T-helper 2 cell treated with Interferon-gamma antibody and Interleukin-4, amounts not matched to agents 5 μg/mL and 100 μg/mL, for 36 hours (primary cell): Measurements from ENCODE around the gene IL25.
A peak's percentile ranks its signal among the peaks of the same experiment; 100 is the strongest.
"Not testable (repeated sequence)": the region's sequence is repeated elsewhere in the genome, so short reads cannot be mapped to it uniquely, and the experiment has no call there.

ENCODE experiments used
- DNase-seq: peaks from one replicate; pipeline ENCODE4 v3.0.0; 2021; ENCODE audit warnings: low spot score
- H3K27ac Mint-ChIP-seq: one replicate; pipeline ENCODE4 v1.8.0; 2021; ENCODE audit warnings: mild to moderate bottlenecking, mixed read lengths
- H3K27me3 Mint-ChIP-seq: one replicate; pipeline ENCODE4 v1.8.0; 2021; ENCODE audit warnings: low read depth, mixed read lengths
- H3K36me3 Mint-ChIP-seq: one replicate; pipeline ENCODE4 v1.8.0; 2021; ENCODE audit warnings: low read depth, mixed read lengths
- H3K4me1 Mint-ChIP-seq: one replicate; pipeline ENCODE4 v1.8.0; 2021; ENCODE audit warnings: low read depth, mixed read lengths
- H3K4me3 Mint-ChIP-seq: one replicate; pipeline ENCODE4 v1.8.0; 2022; ENCODE audit warnings: mild to moderate bottlenecking, moderate library complexity, mixed read lengths
- H3K9me3 Mint-ChIP-seq: one replicate; pipeline ENCODE4 v1.8.0; 2021; ENCODE audit warnings: mixed read lengths

Gene IL25

DNA sequence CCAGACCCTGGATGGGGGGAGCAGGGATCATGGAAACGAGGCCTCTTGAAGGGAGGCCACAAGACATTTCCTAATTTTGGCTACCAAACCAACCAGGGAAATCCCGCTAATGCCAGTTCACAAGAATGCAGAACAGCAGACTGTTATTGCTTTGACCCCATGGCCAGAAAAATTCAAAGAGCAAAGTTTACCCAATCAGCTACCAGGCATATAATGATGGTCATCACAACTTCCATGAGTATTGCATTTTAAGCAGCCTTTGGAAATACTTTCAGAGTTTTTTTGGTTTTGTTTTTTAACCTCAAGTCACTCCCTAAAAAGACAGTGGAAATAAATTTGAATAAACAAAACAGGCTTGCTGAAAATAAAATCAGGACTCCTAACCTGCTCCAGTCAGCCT lies at the start of gene IL25:
TSS of gene IL25 (plus strand) at position 301 of the 400 bp plus-strand sequence.
- Mint-ChIP-seq H3K27me3 (peaks cover 22% of the 10 kb centered on the region), H3K4me1 (no peaks in the 10 kb centered on the region), H3K9me3 (no peaks in the 10 kb centered on the region), H3K36me3 (no peaks in the 10 kb centered on the region), H3K27ac (no peak within 1 kb of the TSS), H3K4me3 (no peak within 1 kb of the TSS)
- no peak for DNase-seq

DNA sequence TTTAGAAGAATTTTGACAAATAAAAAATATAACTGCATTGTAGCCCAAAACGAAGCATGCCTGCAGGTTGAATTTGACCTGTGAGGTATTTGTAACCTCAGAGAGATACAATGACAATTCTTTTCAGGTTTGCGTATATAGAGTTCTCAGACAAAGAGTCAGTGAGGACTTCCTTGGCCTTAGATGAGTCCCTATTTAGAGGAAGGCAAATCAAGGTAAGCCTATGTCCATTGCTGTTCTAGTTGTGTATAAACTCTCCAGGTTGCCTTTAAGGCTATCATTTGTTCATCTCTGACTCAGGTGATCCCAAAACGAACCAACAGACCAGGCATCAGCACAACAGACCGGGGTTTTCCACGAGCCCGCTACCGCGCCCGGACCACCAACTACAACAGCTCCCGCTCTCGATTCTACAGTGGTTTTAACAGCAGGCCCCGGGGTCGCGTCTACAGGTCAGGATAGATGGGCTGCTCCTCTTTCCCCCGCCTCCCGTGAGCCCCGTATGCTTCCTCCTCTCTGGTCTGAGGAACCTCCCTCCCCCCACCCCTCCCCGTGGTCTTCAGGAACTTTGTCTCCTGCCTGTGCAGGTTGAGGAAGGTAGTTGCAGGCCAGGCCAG lies 48.7 kb upstream of the IL25 start:
- Mint-ChIP-seq H3K4me1 (peaks cover 25% of the 10 kb centered on the region), H3K27me3 (no peaks in the 10 kb centered on the region), H3K4me3 (no peak overlapping the region), H3K36me3 (peaks cover 44% of the 10 kb centered on the region), H3K27ac (no peak overlapping the region), H3K9me3 (peaks cover 11% of the 10 kb centered on the region)
- DNase-seq, result no peak

DNA sequence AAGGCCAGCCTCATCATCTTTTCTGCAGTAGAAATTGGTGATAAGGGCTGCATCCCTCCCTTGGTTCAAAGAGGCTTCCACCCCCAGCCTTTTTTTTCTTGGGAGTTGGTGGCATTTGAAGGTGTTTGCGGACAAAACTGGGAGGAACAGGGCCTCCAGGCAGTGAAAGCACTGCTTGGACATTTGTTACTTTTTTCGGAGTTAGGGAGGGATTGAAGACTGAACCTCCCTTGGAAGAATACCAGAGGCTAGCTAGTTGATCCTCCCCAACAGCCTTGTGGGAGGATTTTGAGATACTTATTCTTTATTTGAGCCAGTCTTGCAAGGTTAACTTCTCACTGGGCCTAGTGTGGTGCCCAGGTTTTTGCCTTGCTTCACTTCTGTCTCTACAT lies 48.2 kb upstream of the IL25 start:
- no peak for DNase-seq
- H3K36me3 Mint-ChIP-seq, result peaks cover 43% of the 10 kb centered on the region
- H3K27ac Mint-ChIP-seq, result no peak overlapping the region
- peaks cover 25% of the 10 kb centered on the region for H3K4me1 Mint-ChIP-seq
- H3K4me3 Mint-ChIP-seq, result no peak overlapping the region
- H3K27me3 Mint-ChIP-seq, result no peaks in the 10 kb centered on the region
- H3K9me3 Mint-ChIP-seq, result peaks cover 10% of the 10 kb centered on the region

DNA sequence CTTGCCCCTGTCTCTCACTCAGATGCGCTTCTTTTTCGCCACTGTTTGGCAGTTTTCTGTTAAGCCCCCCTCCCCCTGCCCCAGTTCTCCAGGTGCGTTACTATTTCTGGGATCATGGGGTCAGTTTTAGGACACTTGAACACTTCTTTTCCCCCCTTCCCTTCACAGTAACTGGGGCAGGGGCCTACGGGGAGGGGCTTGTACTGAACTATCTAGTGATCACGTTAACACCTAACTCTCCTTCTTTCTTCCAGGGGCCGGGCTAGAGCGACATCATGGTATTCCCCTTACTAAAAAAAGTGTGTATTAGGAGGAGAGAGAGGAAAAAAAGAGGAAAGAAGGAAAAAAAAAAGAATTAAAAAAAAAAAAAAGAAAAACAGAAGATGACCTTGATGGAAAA lies 47.6 kb upstream of the IL25 start:
- peaks cover 38% of the 10 kb centered on the region for H3K36me3 Mint-ChIP-seq
- H3K4me3 Mint-ChIP-seq, result no peak overlapping the region
- H3K4me1 Mint-ChIP-seq, result peaks cover 21% of the 10 kb centered on the region
- DNase-seq, result no peak
- no peaks in the 10 kb centered on the region for H3K27me3 Mint-ChIP-seq
- H3K27ac Mint-ChIP-seq, result no peak overlapping the region
- H3K9me3 Mint-ChIP-seq, result peaks cover 5% of the 10 kb centered on the region

DNA sequence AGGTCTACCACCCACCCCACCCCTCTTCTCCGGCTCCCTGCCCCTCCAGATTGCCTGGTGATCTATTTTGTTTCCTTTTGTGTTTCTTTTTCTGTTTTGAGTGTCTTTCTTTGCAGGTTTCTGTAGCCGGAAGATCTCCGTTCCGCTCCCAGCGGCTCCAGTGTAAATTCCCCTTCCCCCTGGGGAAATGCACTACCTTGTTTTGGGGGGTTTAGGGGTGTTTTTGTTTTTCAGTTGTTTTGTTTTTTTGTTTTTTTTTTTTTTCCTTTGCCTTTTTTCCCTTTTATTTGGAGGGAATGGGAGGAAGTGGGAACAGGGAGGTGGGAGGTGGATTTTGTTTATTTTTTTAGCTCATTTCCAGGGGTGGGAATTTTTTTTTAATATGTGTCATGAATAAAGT lies 46.9 kb upstream of the IL25 start:
- Mint-ChIP-seq H3K36me3 (peaks cover 37% of the 10 kb centered on the region), H3K4me1 (peaks cover 17% of the 10 kb centered on the region)
- not testable (repeated sequence) for H3K4me3 Mint-ChIP-seq, H3K27ac Mint-ChIP-seq, H3K9me3 Mint-ChIP-seq, DNase-seq, H3K27me3 Mint-ChIP-seq

DNA sequence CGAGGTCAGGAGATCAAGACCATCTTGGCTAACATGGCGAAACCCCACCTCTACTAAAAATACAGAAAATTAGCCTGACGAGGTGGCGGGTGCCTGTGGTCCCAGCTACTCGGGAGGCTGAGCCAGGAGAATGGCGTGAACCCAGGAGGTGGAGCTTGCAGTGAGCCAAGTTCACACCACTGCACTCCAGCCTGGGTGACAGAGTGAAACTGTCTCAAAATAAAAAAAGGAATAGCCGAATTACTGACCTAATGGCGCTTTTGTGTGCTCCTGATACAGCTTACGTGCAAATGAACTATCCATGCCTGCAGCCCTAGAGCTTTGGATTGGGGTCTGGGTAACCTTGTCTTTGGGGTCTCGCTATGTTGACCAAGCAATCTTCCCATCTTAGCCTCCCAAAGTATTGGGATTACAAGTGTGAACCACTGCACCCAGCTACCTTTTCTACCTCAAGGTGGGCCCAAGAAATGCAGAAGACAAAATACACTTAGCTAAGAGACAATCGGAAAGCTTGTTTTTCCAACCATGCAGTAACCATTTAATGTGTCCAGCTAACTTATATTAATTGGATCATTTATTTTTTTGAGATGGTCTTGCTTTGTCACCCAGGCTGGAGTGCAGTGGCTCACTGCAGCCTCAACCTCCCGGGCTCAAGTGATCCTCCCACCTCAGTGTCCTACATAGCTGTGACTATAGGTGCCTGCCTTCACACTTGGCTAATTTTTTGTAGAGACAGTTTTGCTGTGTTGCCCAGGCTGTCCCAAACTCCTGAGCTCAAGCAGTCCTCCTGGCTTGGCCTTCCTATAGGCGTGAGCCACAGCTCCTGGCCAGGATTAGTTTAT lies 45.9 kb upstream of the IL25 start:
- Mint-ChIP-seq H3K4me1 (peaks cover 17% of the 10 kb centered on the region), H3K9me3 (no peaks in the 10 kb centered on the region), H3K36me3 (peaks cover 37% of the 10 kb centered on the region), H3K27ac (no peak overlapping the region), H3K27me3 (no peaks in the 10 kb centered on the region), H3K4me3 (no peak overlapping the region)
- DNase-seq, result no peak

DNA sequence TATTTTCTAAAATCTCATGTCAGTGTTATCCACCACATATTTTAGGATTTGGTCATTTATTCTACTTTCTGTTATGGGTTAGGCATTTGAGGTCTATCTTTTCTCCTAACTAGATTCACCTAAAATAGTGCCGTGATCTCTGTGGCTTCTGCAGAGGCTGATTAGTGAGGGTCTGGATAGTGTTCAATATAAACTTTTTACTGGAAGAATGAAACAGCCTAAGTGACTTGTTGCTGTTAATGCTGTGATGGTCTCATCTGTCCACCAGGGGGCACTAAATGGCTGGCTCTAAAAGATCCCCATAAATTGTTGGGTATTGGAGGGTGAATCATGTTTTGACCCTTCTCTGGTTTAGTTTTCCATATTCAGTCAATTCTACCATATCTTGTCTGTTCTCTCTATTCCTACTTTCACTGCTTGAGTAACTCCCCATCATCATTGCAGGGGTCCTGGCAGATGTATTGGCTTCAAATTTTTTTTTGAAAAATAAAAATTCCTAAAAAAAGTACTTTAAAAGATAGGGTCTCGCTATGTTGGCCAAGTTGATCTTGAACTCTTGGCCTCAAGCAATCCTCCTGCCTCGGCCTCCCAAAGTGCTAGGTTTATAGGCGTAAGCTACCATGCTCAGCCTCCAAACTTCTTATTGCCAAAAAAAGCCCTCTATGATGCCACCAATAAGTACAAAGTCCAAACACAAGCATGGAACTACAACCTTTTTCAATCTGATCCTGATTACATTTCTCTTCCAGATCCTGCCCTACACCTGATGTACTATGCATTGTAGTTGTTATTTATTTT lies 44.5 kb upstream of the IL25 start:
- Mint-ChIP-seq H3K9me3 (no peaks in the 10 kb centered on the region), H3K4me1 (peaks cover 7% of the 10 kb centered on the region), H3K36me3 (peaks cover 24% of the 10 kb centered on the region), H3K4me3 (no peak overlapping the region), H3K27me3 (no peaks in the 10 kb centered on the region), H3K27ac (no peak overlapping the region)
- peak; percentile 59 for DNase-seq

DNA sequence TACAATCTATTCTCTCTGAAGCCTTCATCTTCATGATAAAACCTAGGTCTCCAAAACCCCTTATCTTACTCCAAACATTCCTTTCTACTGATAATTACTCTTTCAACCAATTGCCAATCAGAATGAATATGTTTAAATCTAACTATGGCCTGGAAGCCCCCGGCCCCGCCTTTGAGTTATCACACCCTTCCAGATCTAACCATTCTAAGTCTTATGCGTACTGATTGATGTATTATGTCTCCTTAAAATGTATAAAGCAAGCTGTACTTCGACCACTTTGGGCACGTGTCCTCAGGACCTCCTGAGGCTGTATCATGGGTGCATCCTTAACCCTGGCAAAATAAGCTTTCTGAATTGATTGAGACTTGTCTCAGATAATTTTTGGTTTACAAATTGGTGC lies 37.0 kb upstream of the IL25 start:
- no peak for DNase-seq
- no peaks in the 10 kb centered on the region for H3K4me1 Mint-ChIP-seq
- no peaks in the 10 kb centered on the region for H3K36me3 Mint-ChIP-seq
- peaks cover 10% of the 10 kb centered on the region for H3K9me3 Mint-ChIP-seq
- H3K27ac Mint-ChIP-seq, result no peak overlapping the region
- peaks cover 26% of the 10 kb centered on the region for H3K27me3 Mint-ChIP-seq
- no peak overlapping the region for H3K4me3 Mint-ChIP-seq

DNA sequence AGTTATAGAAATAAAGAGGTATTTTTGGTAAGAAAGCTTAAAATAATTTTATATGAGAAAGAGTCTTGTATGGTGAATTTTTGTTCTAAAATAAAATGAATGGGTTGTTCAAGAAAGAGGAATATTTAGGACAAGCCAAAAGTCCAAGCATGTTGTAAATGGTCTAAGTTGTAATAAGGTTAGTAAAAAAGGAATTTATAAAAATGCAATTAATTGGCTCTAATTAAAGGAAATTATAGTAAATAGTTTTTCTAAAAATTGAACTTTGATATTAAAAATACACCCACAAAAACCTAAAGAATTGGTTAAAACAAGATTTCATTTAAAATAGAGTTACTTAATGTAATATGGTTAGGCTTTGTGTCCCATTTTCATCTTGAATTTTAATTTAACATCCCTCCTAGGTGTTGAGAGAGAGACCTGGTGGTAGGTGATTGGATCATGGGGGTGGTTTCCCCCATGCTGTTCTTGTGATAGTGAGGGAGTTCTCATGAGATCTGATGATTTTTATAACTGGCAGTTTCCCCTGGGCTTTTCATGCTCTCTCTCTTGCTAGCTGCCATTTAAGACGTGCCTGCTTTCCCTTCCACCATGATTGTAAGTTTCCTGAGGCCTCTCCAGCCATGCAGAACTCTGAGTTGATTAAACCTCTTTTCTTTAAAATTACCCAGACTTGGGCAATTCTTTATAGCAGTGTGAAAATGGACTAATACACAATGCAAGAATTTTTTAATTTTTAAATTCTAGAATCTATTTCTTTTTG lies 32.9 kb upstream of the IL25 start:
- Mint-ChIP-seq H3K9me3 (peaks cover 11% of the 10 kb centered on the region), H3K4me1 (no peaks in the 10 kb centered on the region), H3K36me3 (no peaks in the 10 kb centered on the region), H3K27ac (no peak overlapping the region), H3K4me3 (no peak overlapping the region), H3K27me3 (peaks cover 39% of the 10 kb centered on the region)
- DNase-seq, result no peak

DNA sequence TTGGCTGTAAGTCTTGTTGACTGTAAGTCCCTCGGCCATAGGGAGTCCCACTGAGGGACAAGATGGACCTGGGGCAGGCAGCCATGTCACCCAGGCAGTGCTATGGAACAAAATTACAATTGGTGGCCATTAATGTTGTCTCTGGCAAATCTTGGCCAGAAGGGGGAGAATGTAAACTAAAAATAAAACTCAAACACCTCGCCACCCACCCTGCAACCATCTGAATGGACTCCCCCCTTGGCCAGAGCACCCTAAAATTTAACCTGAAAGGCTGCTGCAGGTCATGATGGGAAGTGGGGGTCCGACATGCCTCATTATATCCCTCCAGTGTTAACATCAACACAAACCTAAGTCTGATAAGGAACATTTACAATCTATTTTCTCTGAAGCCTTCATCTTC lies 28.1 kb upstream of the IL25 start:
- no peak for DNase-seq
- Mint-ChIP-seq H3K4me1 (no peaks in the 10 kb centered on the region), H3K4me3 (no peak overlapping the region), H3K27me3 (peaks cover 19% of the 10 kb centered on the region), H3K36me3 (no peaks in the 10 kb centered on the region), H3K9me3 (peaks cover 11% of the 10 kb centered on the region), H3K27ac (no peak overlapping the region)

DNA sequence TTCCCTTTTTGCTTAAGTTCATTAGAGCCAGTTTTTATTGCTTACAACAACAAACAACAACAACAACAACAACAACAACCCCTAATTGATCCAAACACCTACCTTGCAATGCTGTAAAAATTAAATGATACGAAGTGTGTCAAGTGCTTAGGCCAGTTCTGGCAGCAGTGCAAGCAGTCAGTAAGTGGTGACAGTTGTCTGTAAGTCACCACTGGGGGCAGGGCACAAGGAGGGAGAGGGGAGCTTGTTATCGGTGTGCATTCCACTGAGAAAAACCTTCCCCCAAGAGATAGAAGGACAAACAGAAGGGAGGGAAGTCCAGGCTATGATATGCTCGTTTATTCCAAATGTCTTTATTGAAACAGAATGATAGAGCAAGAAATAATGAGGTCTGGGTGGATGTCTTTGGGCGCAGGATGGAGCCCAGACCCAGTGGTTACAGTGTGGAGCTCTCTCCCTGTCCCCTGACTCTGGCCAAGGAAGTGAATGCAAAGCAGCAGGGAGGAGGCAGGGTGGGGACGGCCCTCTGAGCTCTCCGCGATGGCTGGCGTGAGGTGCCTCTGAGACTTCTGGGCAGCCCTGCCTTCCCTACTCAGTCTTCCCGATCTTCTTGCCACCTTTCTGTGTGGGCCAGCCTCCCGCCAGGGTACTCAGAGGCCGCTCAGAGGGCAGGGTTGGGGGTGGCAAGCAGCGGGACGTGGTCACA lies 26.5 kb upstream of the IL25 start:
- Mint-ChIP-seq H3K4me3 (no peak overlapping the region), H3K36me3 (no peaks in the 10 kb centered on the region), H3K4me1 (no peaks in the 10 kb centered on the region), H3K9me3 (no peaks in the 10 kb centered on the region), H3K27ac (no peak overlapping the region), H3K27me3 (peaks cover 26% of the 10 kb centered on the region)
- DNase-seq, result no peak

DNA sequence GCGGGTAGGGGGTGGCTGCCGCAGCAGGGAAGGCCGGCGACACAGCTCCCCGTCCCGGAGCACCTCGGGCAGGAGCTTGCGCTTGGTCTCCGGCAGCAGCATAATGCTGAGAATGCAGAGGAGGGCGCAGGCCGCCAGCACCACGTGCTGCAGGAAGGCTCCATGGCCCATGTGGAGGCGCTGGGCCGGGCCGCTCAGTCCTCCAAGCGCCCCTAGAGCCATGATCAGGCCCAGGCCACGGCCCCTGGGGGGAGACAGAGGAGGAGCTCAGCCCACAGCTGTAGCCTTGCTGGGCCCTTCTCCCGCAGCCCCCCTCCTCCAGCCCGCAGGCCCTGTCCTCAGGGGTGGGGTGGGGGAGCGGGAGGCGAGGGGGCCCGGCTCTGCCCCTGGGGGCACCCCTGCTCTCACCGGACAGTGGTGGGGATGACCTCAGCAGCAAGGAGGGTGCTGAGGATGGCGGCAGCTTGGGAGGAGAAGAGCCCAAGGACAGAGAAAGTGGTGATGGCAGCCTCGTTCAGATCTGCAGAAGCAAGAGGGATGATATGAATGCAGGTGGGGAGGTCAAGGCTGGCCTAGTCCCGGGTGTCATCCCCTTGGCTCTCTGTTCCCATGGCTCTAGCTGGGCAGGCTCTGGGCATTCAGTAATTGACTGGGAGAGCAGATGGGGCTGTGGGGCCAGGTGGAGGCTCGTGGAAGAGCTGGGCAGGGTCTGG lies 25.8 kb upstream of the IL25 start:
- H3K4me1 Mint-ChIP-seq, result no peaks in the 10 kb centered on the region
- no peaks in the 10 kb centered on the region for H3K36me3 Mint-ChIP-seq
- no peak for DNase-seq
- peaks cover 28% of the 10 kb centered on the region for H3K27me3 Mint-ChIP-seq
- no peaks in the 10 kb centered on the region for H3K9me3 Mint-ChIP-seq
- no peak overlapping the region for H3K4me3 Mint-ChIP-seq
- no peak overlapping the region for H3K27ac Mint-ChIP-seq
